K562 (cell line): Measurements from ENCODE around the gene PBXIP1. TPM values are rescaled to one million over a fixed set of nuclear protein-coding genes. Genes with fewer than 3 reads are reported as not detected.

Source experiments
- ATAC-seq: fragments of 200-7000 bp; cut with Tn5 transposase; 3 replicates; pipeline ENCODE4 v1.9.1; 2020; ENCODE audit warnings: moderate library complexity
- BruUV-seq: library from RNA; stranded (reverse); fragments of 400-500 nt; replicated peaks from 2 replicates; lab custom pipeline; 2021; lab: Mats Ljungman, UMichigan
- CTCF ChIA-PET: fragments of 300-600 bp; formaldehyde crosslinking; extraction: SDS; loops from one replicate; lab custom pipeline; 2021; ENCODE audit warnings: low intra/inter-chr PET ratio; lab: Yijun Ruan, JAX
- POLR2A ChIA-PET: fragments of 300-600, 350-650 bp; sonication (Branson Sonifier 250); formaldehyde crosslinking; extraction: SDS; loops from one replicate; lab custom pipeline; 2021; ENCODE audit warnings: antibody characterized with exemption, inconsistent platforms; lab: Yijun Ruan, JAX
- DNase-seq, 4 experiments: peaks; one replicate each; pipeline versions ENCODE4 v3.0.0 to v3.0.0-alpha.2; 2011 to 2018; ENCODE audit warnings: low spot score in 3 of 4, mixed read lengths in 3 of 4; ENCODE audit errors: extremely low read depth in 1 of 4
- FAIRE-seq: peaks from 2 replicates; lab custom pipeline; 2011; peaks lifted over from hg19 to GRCh38; lab: Jason Lieb, UNC
- H2AFZ ChIP-seq: 2 replicates; pipeline ENCODE4 v1.6.0; 2011; ENCODE audit warnings: low read depth, low read length, control low read depth, inconsistent platforms
- H3K27ac ChIP-seq: fragments of 200-600 bp; 3 replicates; pipeline ENCODE4 v1.8.0; 2011; ENCODE audit warnings: low read depth, mild to moderate bottlenecking, control low read depth, inconsistent platforms, low read length, moderate library complexity, mixed read lengths; ENCODE audit errors: extremely low read depth
- H3K27me3 ChIP-seq, 2 experiments: fragments of 300-600 bp in 1 of 2; 2 replicates in 1 of 2; 3 replicates in 1 of 2; pipeline versions ENCODE4 v1.6.0 to v1.8.0; 2011; ENCODE audit warnings: inconsistent platforms in 2 of 2, low read length in 2 of 2, mild to moderate bottlenecking in 1 of 2, mixed read lengths in 1 of 2, moderate library complexity in 1 of 2; ENCODE audit not compliant: control insufficient read depth in 2 of 2, insufficient read depth in 2 of 2
- H3K36me3 ChIP-seq: fragments of 300-600 bp; 3 replicates; pipeline ENCODE4 v1.8.0; 2011; ENCODE audit warnings: mild to moderate bottlenecking, low read length, inconsistent platforms; ENCODE audit not compliant: control insufficient read depth, insufficient read depth
- H3K4me1 ChIP-seq, 2 experiments: fragments of 200-600 bp in 1 of 2; replicated peaks in 1 of 2; 2 replicates in 1 of 2; 3 replicates in 1 of 2; pipeline versions ENCODE4 v1.5.1 to v1.8.0; 2011; ENCODE audit warnings: inconsistent platforms in 2 of 2, low read length in 2 of 2, mild to moderate bottlenecking in 1 of 2, mixed read lengths in 1 of 2, moderate library complexity in 1 of 2; ENCODE audit not compliant: control insufficient read depth in 2 of 2, insufficient read depth in 2 of 2
- H3K4me2 ChIP-seq: 2 replicates; pipeline ENCODE4 v1.6.1; 2011; ENCODE audit warnings: low read length, control low read depth, inconsistent platforms, mixed read lengths; ENCODE audit not compliant: insufficient read depth
- H3K4me3 ChIP-seq: fragments of 200-600 bp; sonication (generic), shearing (Covaris generic); 2 replicates; pipeline ENCODE4 v1.5.1; 2016; ENCODE audit warnings: control low read depth, inconsistent platforms
- H3K79me2 ChIP-seq: fragments of 200-600 bp; 3 replicates; pipeline ENCODE4 v1.8.0; 2011; ENCODE audit warnings: low read length, inconsistent platforms; ENCODE audit not compliant: control insufficient read depth, insufficient read depth
- H3K9ac ChIP-seq, 2 experiments: 2 replicates each; pipeline versions ENCODE4 v1.6.0 to v1.6.1; 2011; ENCODE audit warnings: low read depth in 2 of 2, low read length in 2 of 2, control low read depth in 1 of 2, inconsistent platforms in 1 of 2, mild to moderate bottlenecking in 1 of 2, mixed read lengths in 1 of 2; ENCODE audit not compliant: insufficient read depth in 1 of 2
- H3K9me1 ChIP-seq: one replicate; pipeline ENCODE4 v1.6.0; 2011; ENCODE audit warnings: inconsistent platforms, mild to moderate bottlenecking, low read length, moderate library complexity; ENCODE audit not compliant: control insufficient read depth, insufficient read depth
- H3K9me3 ChIP-seq: replicated peaks from 2 replicates; pipeline ENCODE4 v1.5.1; 2011; ENCODE audit warnings: low read depth, low read length, inconsistent platforms; ENCODE audit not compliant: control insufficient read depth, insufficient read depth
- H4K20me1 ChIP-seq: replicated peaks from 2 replicates; pipeline ENCODE4 v1.6.1; 2011; ENCODE audit warnings: low read length, inconsistent platforms, mixed read lengths; ENCODE audit not compliant: control insufficient read depth, insufficient read depth
- CHD4 ChIP-seq: fragments of 200-600 bp; sonication (generic); IDR thresholded peaks from 3 replicates; pipeline ENCODE4 v1.6.1; 2012; ENCODE audit warnings: low read depth, mild to moderate bottlenecking, mixed read lengths, low read length, inconsistent platforms; ENCODE audit not compliant: insufficient read depth, insufficient replicate concordance, poor library complexity, severe bottlenecking
- HDAC6 ChIP-seq: IDR thresholded peaks from 2 replicates; pipeline ENCODE4 v1.6.1; 2012; ENCODE audit warnings: low read depth, mild to moderate bottlenecking, control low read depth, inconsistent platforms, low read length, moderate library complexity
- RBM22 ChIP-seq: fragments of 200-400 bp; formaldehyde crosslinking; IDR thresholded peaks from 2 replicates; pipeline ENCODE4 v1.6.1; 2018; ENCODE audit warnings: low read length, low read depth; ENCODE audit not compliant: poor library complexity, severe bottlenecking
- WGBS: fragments of 100-300 bp; shearing (Covaris generic); methylation state at CpG from one replicate; pipeline ENCODE4 v1.1.6; 2016; ENCODE audit warnings: low coverage, mixed read lengths; ENCODE audit not compliant: insufficient coverage; ENCODE audit errors: missing lambda C conversion rate; 5-methylcytosine and 5-hydroxymethylcytosine counted together
- in situ Hi-C: fragments of 300-500 bp; cut with MboI; formaldehyde crosslinking; loops from 4 replicates; pipeline ENCODE4 v1.15.0; 2018; ENCODE audit warnings: inconsistent platforms, mixed read lengths
- intact Hi-C: fragments of 100-400 bp; cut with micrococcal nuclease; formaldehyde crosslinking; loops from 2 replicates; pipeline ENCODE4 v1.14.2; 2022
- polyA plus RNA-seq, 8 experiments: library from polyadenylated mRNA; depleted of rRNA in 4 of 8; stranded (reverse) in 5 of 8; unstranded in 3 of 8; fragments of >200 nt; fragmentation: Nextera tagmentation in 2 of 8; fragmentation: Illumina TruSeq in 1 of 8; extraction: Ambion mirVana in 2 of 8; extraction: Trizol in 1 of 8; gene quantifications; 2 replicates each; pipeline versions ENCODE4 v1.2.1 to v1.2.3, GENCODE V29; 2011 to 2014; ENCODE audit warnings: inconsistent platforms in 1 of 8, missing spikeins in 1 of 8
- total RNA-seq, 7 experiments: library from RNA; depleted of rRNA in 6 of 7; stranded (reverse); fragments of >200 nt in 6 of 7; fragmentation: Illumina TruSeq in 2 of 7; extraction: Trizol in 2 of 7; gene quantifications; 2 replicates each; pipeline versions ENCODE4 v1.2.1 to v1.2.3, GENCODE V29; 2011 to 2021; ENCODE audit warnings: low replicate concordance in 1 of 7
- TF ChIP-seq, protein P1 (sequence below): sonication (generic); formaldehyde crosslinking; IDR thresholded peaks from 2 replicates; pipeline ENCODE4 v1.9.0; 2022; ENCODE audit warnings: mild to moderate bottlenecking, missing genetic modification reagents
- TF ChIP-seq, protein P2 (sequence below): sonication (generic); formaldehyde crosslinking; IDR thresholded peaks from 2 replicates; pipeline ENCODE4 v1.9.0; 2022; ENCODE audit warnings: mild to moderate bottlenecking, missing genetic modification reagents

PBXIP1 gene
- total and polyA plus RNA-seq, 9 of the 15 experiments (the other 6 are each of a cell fraction or from before 2014, with no cell fraction given) = 0.13 to 8.3 (median 5.8) TPM

DNA sequence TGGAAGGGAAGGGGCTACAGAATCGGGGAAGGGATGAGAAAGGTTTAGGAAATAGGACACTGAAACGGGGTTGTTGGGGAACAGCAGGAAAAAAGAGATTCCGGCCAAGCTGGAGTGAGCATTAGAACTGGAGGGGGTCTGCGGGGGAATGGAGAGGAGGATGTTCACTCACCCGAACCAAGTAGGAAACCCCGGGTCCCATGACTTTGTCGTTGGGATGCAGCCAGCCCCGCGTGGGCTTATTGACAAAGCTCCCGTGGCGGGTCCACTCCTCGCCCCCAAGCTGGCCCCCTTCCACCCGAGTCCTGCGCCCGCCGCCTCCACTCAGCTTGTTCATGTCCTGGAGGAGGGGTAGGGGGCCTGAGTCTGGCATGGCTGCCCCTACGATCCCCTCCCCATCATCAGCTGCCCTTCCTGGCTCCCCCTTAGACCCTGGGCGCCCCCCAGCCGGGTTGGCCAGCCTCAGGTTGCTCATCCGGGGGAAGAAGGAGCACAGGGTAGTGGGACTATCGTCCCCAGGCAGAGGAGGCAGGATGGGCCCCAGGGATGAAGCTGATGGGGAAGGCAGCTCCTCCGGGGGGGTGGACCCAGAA lies 14.1 kb upstream of the PBXIP1 start:
- FAIRE-seq (no peak), ATAC-seq (no peak), DNase-seq (no peak)
- H3K79me2 ChIP-seq = peaks cover 44% of the 10 kb centered on the region
- H3K27me3 ChIP-seq = no peaks in the 10 kb centered on the region; a peak in 1 of 5 replicates
- H3K9me3 ChIP-seq = no peaks in the 10 kb centered on the region
- peaks cover 49% of the 10 kb centered on the region for H3K36me3 ChIP-seq
- H3K27ac ChIP-seq = peak overlapping the region; percentile 84; the same call in 2 of the 3 replicates
- no peaks in the 10 kb centered on the region for H3K9me1 ChIP-seq
- in situ Hi-C loops (no loop called here), intact Hi-C loops (loop anchor here (5.0 kb wide), 1 partner anchor 92 kb away; the partner anchor contains the start of gene EFNA4)
- CTCF ChIA-PET = no interaction called here
- H2AFZ ChIP-seq = no peak overlapping the region
- H4K20me1 ChIP-seq = no peaks in the 10 kb centered on the region
- H3K4me1 ChIP-seq = peaks cover 33 to 49% of the 10 kb centered on the region in 2 experiments; a peak in 4 of 5 replicates
- H3K4me2 ChIP-seq = peak overlapping the region; percentile 82
- BruUV-seq = no TSS peak
- TF ChIP-seq RBM22 (peak; percentile 32), HDAC6 (no peak), CHD4 (no peak)
- TF ChIP-seq, protein P1, sequence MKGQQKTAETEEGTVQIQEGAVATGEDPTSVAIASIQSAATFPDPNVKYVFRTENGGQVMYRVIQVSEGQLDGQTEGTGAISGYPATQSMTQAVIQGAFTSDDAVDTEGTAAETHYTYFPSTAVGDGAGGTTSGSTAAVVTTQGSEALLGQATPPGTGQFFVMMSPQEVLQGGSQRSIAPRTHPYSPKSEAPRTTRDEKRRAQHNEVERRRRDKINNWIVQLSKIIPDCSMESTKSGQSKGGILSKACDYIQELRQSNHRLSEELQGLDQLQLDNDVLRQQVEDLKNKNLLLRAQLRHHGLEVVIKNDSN = no peak
- TF ChIP-seq, protein P2, sequence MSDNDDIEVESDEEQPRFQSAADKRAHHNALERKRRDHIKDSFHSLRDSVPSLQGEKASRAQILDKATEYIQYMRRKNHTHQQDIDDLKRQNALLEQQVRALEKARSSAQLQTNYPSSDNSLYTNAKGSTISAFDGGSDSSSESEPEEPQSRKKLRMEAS = no peak
- POLR2A ChIA-PET = interaction anchor here (0.6 to 8.3 kb wide), 14 partner anchors 7 to 691 kb away, joined by 3 to 80 read pairs (median 4); partner anchors contain the start of genes EFNA4, FLAD1, LENEP and PBXIP1
- peak overlapping the region; percentile 59 to 91 for H3K9ac ChIP-seq
- WGBS = 64% methylated on average over 17 of the region's 22 CpGs
- peak overlapping the region; percentile 40 for H3K4me3 ChIP-seq
